Neuronal stem cell (in vitro differentiated cells): ENCODE results near the gene OSTC.
"Not testable (repeated sequence)": the region's sequence is repeated elsewhere in the genome, so short reads cannot be mapped to it uniquely, and the experiment has no call there.

Experiments used
- DNase-seq: peaks from one replicate; pipeline ENCODE4 v3.0.0-alpha.2; 2013; ENCODE audit warnings: low spot score
- H2AFZ ChIP-seq: one replicate; pipeline ENCODE4 v1.6.1; 2013; ENCODE audit warnings: mild to moderate bottlenecking, low read length, inconsistent platforms
- H2AK5ac ChIP-seq: 2 replicates; pipeline ENCODE4 v1.6.1; 2013; ENCODE audit warnings: low read depth, mild to moderate bottlenecking, inconsistent platforms, low read length, moderate library complexity, mixed read lengths
- H2BK120ac ChIP-seq: 2 replicates; pipeline ENCODE4 v1.6.1; 2013; ENCODE audit warnings: low read depth, mild to moderate bottlenecking, inconsistent platforms, low read length, moderate library complexity, mixed read lengths
- H2BK12ac ChIP-seq: one replicate; pipeline ENCODE4 v1.6.1; 2013; ENCODE audit warnings: low read length, inconsistent platforms
- H2BK15ac ChIP-seq: 2 replicates; pipeline ENCODE4 v1.6.1; 2013; ENCODE audit warnings: mild to moderate bottlenecking, low read length, inconsistent platforms, mixed read lengths
- H2BK5ac ChIP-seq: one replicate; pipeline ENCODE4 v1.6.1; 2013; ENCODE audit warnings: inconsistent platforms, mild to moderate bottlenecking, low read length, moderate library complexity
- H3K14ac ChIP-seq: one replicate; pipeline ENCODE4 v1.6.1; 2013; ENCODE audit warnings: low read length, inconsistent platforms
- H3K18ac ChIP-seq: 2 replicates; pipeline ENCODE4 v1.6.1; 2013; ENCODE audit warnings: low read length, inconsistent platforms
- H3K23ac ChIP-seq: 2 replicates; pipeline ENCODE4 v1.6.1; 2013; ENCODE audit warnings: low read depth, mild to moderate bottlenecking, mixed read lengths, low read length, inconsistent platforms; ENCODE audit not compliant: poor library complexity
- H3K27ac ChIP-seq: replicated peaks from 3 replicates; pipeline ENCODE4 v1.5.1; 2013; ENCODE audit warnings: low read length, inconsistent platforms
- H3K27me3 ChIP-seq, 3 experiments: 2 replicates each; pipeline ENCODE4 v1.6.1; 2013; ENCODE audit warnings: low read length in 3 of 3, mild to moderate bottlenecking in 2 of 3, inconsistent platforms in 1 of 3, low read depth in 1 of 3, mixed read lengths in 1 of 3, moderate library complexity in 1 of 3; ENCODE audit not compliant: control insufficient read depth in 3 of 3, insufficient read depth in 3 of 3
- H3K36me3 ChIP-seq, 2 donors: replicated peaks in 1 of 2; 2 replicates each; pipeline ENCODE4 v1.6.1; 2013; ENCODE audit warnings: low read length in 2 of 2; ENCODE audit not compliant: control insufficient read depth in 2 of 2, insufficient read depth in 2 of 2
- H3K4ac ChIP-seq: 2 replicates; pipeline ENCODE4 v1.6.1; 2013; ENCODE audit warnings: inconsistent platforms, mild to moderate bottlenecking, low read length, moderate library complexity
- H3K4me1 ChIP-seq, 2 donors: 1 replicate in 1 of 2; 2 replicates in 1 of 2; pipeline ENCODE4 v1.6.1; 2013; ENCODE audit warnings: low read length in 2 of 2, low read depth in 1 of 2; ENCODE audit not compliant: control insufficient read depth in 2 of 2, insufficient read depth in 1 of 2
- H3K4me2 ChIP-seq: one replicate; pipeline ENCODE4 v1.6.1; 2013; ENCODE audit warnings: mild to moderate bottlenecking, low read length, inconsistent platforms; ENCODE audit not compliant: insufficient read depth, poor library complexity, severe bottlenecking
- H3K4me3 ChIP-seq, 2 donors: 2 replicates each; pipeline ENCODE4 v1.5.1; 2013; ENCODE audit warnings: low read length in 2 of 2, mild to moderate bottlenecking in 2 of 2, inconsistent platforms in 1 of 2, moderate library complexity in 1 of 2
- H3K79me1 ChIP-seq: one replicate; pipeline ENCODE4 v1.6.1; 2013; ENCODE audit warnings: low read depth, mild to moderate bottlenecking, inconsistent platforms, low read length, moderate library complexity
- H3K9ac ChIP-seq: one replicate; pipeline ENCODE4 v1.6.1; 2013; ENCODE audit warnings: mild to moderate bottlenecking, low read depth, low read length, inconsistent platforms; ENCODE audit not compliant: poor library complexity
- H3K9me3 ChIP-seq, 2 donors: replicated peaks in 1 of 2; 2 replicates each; pipeline versions ENCODE3 to v1.6.1; 2013; ENCODE audit warnings: low read length in 2 of 2, mild to moderate bottlenecking in 2 of 2, inconsistent platforms in 1 of 2, low read depth in 1 of 2, mixed read lengths in 1 of 2, moderate library complexity in 1 of 2; ENCODE audit not compliant: control insufficient read depth in 2 of 2, insufficient read depth in 1 of 2
- H4K8ac ChIP-seq: one replicate; pipeline ENCODE4 v1.6.1; 2013; ENCODE audit warnings: low read depth, mild to moderate bottlenecking, inconsistent platforms, low read length, moderate library complexity
- H4K91ac ChIP-seq: one replicate; pipeline ENCODE4 v1.6.1; 2013; ENCODE audit warnings: low read length, low read depth, mild to moderate bottlenecking, inconsistent platforms; ENCODE audit not compliant: poor library complexity
- WGBS, 2 donors: extraction: QIAGEN DNeasy Blood & Tissue Kit; methylation state at CpG; one replicate each; pipeline ENCODE4 v1.1.7; 2013; ENCODE audit warnings: missing lambda C conversion rate in 2 of 2, mixed read lengths in 1 of 2; ENCODE audit not compliant: insufficient read length in 2 of 2, insufficient replicate concordance in 1 of 2; ENCODE audit errors: extremely low coverage in 2 of 2; 5-methylcytosine and 5-hydroxymethylcytosine counted together

The OSTC gene

GRCh38 chr4:108709722-108710121, 59.3 kb downstream of the OSTC start:
- H3K27me3 ChIP-seq, result no peaks in the 10 kb centered on the region
- no peak overlapping the region for H2AK5ac ChIP-seq
- no peaks in the 10 kb centered on the region for H3K4me1 ChIP-seq
- no peak overlapping the region for H3K4me3 ChIP-seq
- no peak overlapping the region for H3K4ac ChIP-seq
- no peak for DNase-seq
- no peak overlapping the region for H3K23ac ChIP-seq
- 100% methylated on average over 1 of the region's 7 CpGs; no CpG with 5 or more reads in 1 of the 2 donors for WGBS, 2 donors
- no peak overlapping the region for H3K14ac ChIP-seq
- H2BK5ac ChIP-seq, result no peak overlapping the region
- no peak overlapping the region for H4K91ac ChIP-seq
- no peak overlapping the region for H3K18ac ChIP-seq
- H2BK120ac ChIP-seq, result no peak overlapping the region
- peaks cover 0 to 2% of the 10 kb centered on the region in 2 donors for H3K9me3 ChIP-seq
- no peak overlapping the region for H2BK15ac ChIP-seq
- no peak overlapping the region for H3K27ac ChIP-seq
- no peaks in the 10 kb centered on the region for H3K36me3 ChIP-seq
- H3K79me1 ChIP-seq, result no peaks in the 10 kb centered on the region
- no peak overlapping the region for H3K9ac ChIP-seq
- H2BK12ac ChIP-seq, result no peak overlapping the region
- no peak overlapping the region for H2AFZ ChIP-seq
- no peak overlapping the region for H4K8ac ChIP-seq
- no peak overlapping the region for H3K4me2 ChIP-seq

GRCh38 chr4:108710578-108710977, 60.2 kb downstream of the OSTC start:
- WGBS, 2 donors, result no CpG with 5 or more reads among the region's 7 CpGs
- not testable (repeated sequence) for H3K18ac ChIP-seq

GRCh38 chr4:108714880-108715279, 64.5 kb downstream of the OSTC start:
- Histone ChIP-seq H2BK120ac (no peak overlapping the region), H3K4me2 (no peak overlapping the region), H3K27me3 (no peaks in the 10 kb centered on the region), H2AFZ (no peak overlapping the region), H3K4ac (no peak overlapping the region), H2BK5ac (no peak overlapping the region), H3K27ac (no peak overlapping the region), H3K36me3 (no peaks in the 10 kb centered on the region), H3K4me1 (no peaks in the 10 kb centered on the region), H3K9ac (no peak overlapping the region), H2BK15ac (no peak overlapping the region), H4K8ac (no peak overlapping the region), H3K79me1 (no peaks in the 10 kb centered on the region), H3K4me3 (no peak overlapping the region), H2AK5ac (no peak overlapping the region), H3K23ac (no peak overlapping the region), H3K18ac (no peak overlapping the region), H2BK12ac (no peak overlapping the region), H4K91ac (no peak overlapping the region), H3K9me3 (no peaks in the 10 kb centered on the region), H3K14ac (no peak overlapping the region)
- DNase-seq, result no peak
- WGBS, 2 donors, result no CpG with 5 or more reads among the region's 4 CpGs

More at GRCh38 chr4:108710578-108710977, 60.2 kb downstream of the OSTC start:
- not testable (repeated sequence) for H3K79me1 ChIP-seq, H4K8ac ChIP-seq, H2BK15ac ChIP-seq, H2BK120ac ChIP-seq, H2AK5ac ChIP-seq, H3K27me3 ChIP-seq, H3K23ac ChIP-seq, H3K14ac ChIP-seq, H3K36me3 ChIP-seq, H3K4me3 ChIP-seq, H3K4me2 ChIP-seq, H3K4me1 ChIP-seq, H2AFZ ChIP-seq, H3K9ac ChIP-seq, H3K9me3 ChIP-seq, H3K4ac ChIP-seq, H3K27ac ChIP-seq, H2BK5ac ChIP-seq, H2BK12ac ChIP-seq, H4K91ac ChIP-seq, DNase-seq

- H2AK5ac ChIP-seq, result no peak overlapping the region
- H2BK120ac ChIP-seq, result no peak overlapping the region
- no peaks in the 10 kb centered on the region for H3K79me1 ChIP-seq
- DNase-seq, result no peak
- no peaks in the 10 kb centered on the region for H3K36me3 ChIP-seq
- H2AFZ ChIP-seq, result no peak overlapping the region
- H3K23ac ChIP-seq, result no peak overlapping the region
- no CpG with 5 or more reads among the region's 2 CpGs for WGBS, 2 donors
- H4K8ac ChIP-seq, result no peak overlapping the region
- no peak overlapping the region for H2BK12ac ChIP-seq
- H3K9me3 ChIP-seq, result no peaks in the 10 kb centered on the region
- no peak overlapping the region for H3K14ac ChIP-seq
- no peak overlapping the region for H2BK15ac ChIP-seq
- no peak overlapping the region for H3K4me2 ChIP-seq
- no peak overlapping the region for H2BK5ac ChIP-seq
- no peaks in the 10 kb centered on the region for H3K4me1 ChIP-seq
- no peak overlapping the region for H3K27ac ChIP-seq
- no peak overlapping the region for H3K18ac ChIP-seq
- no peak overlapping the region for H3K4ac ChIP-seq
- no peaks in the 10 kb centered on the region for H3K27me3 ChIP-seq
- no peak overlapping the region for H3K9ac ChIP-seq
- no peak overlapping the region for H4K91ac ChIP-seq
- no peak overlapping the region for H3K4me3 ChIP-seq
Measured at GRCh38 chr4:108716340-108716739, 65.9 kb downstream of the OSTC start.
